GM21515 (cell line): Measurements from ENCODE around the gene SULT2B1.
A peak's percentile ranks its signal among the peaks of the same experiment; 100 is the strongest.

Experiments used
- ATAC-seq: cut with Tn5 transposase; IDR thresholded peaks from one replicate; pipeline ENCODE4 v1.9.1; 2021; ENCODE audit not compliant: unreplicated experiment

SULT2B1 gene

DNA sequence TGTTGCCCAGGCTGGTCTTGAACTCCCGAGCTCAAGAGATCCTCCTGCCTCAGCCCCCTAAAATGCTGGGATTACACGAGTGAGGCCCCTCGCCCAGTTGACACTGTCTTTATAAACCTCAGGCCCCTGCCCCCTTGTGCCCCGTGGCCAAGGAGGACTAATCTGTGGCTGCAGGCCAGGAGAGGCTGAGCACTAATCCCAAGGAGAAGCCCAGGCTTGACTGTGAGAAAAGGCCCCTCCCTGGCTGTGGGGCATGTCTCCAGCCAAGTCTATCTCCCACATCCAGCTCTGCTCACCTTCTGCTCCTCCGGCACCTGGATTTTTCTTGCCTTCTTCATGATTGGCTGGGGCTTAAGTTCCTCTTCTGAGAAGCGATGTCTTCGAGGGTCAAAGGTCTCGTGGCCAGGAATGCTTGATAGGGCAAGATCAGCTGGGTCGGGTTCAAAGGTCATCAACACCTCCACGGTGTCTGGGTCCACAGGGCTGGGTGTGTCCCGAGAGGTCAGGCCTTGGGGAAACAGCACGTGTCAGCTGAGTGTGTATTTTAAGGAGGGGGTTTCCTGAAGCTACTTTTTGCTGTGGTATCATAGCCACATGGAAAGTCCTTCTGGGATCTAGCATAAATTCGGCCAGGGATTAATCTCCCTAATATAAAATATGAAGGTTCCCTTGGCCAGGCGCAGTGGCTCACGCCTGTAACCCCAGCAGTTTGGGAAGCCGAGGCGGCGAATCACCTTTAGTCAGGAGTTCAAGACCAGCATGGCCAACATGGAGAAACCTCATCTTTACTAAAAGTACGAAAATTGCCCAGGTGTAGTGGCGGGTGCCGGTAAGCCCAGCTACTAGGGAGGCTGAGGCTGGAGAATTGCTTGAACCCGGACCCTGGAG, 81.4 kb downstream of the SULT2B1 start:
- ATAC-seq: no peak

GRCh38 chr19:48634036-48634342, 82.0 kb downstream of the SULT2B1 start:
- ATAC-seq: no peak

DNA sequence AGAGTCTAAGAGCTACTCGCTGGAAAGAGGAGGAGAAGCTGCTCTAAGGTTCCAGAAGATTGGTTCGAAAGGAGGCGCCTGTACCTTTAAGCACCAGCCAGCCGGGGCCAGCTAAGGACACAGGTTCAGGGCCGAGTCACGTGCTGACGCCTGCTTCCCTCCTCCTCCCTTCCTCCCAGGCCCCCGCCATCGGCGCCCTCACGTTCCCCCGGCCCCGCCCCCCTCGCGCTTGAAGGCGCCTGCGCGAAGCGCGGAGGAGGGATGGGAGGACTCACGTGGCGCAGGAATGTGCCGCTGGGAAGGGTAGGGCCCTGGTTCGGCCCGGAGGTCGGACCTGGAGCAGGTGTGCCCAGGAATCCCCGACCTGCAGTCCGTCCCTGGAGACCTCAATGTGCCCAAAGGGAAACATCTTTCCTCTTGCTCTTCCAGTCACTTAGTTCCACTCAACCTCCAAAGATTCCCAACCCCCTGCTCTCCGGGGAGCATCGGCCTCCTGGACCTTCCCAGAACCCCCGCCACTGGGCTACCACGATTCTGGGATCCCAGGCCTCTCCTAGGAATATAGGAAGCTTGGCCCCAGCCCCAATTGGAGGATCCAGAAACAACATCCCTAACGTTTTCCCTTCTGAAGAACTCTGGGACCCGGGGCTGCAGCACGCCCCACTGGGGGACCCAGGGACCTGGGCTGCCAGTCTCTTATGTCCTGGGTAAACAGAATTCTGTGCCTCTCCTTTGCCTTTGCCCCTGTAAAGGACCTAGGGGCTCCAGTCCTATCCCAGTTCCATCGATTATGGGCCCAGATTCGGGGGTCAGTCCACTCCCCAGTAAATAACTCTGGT, 82.7 kb downstream of the SULT2B1 start:
- ATAC-seq: peak; percentile 32

DNA sequence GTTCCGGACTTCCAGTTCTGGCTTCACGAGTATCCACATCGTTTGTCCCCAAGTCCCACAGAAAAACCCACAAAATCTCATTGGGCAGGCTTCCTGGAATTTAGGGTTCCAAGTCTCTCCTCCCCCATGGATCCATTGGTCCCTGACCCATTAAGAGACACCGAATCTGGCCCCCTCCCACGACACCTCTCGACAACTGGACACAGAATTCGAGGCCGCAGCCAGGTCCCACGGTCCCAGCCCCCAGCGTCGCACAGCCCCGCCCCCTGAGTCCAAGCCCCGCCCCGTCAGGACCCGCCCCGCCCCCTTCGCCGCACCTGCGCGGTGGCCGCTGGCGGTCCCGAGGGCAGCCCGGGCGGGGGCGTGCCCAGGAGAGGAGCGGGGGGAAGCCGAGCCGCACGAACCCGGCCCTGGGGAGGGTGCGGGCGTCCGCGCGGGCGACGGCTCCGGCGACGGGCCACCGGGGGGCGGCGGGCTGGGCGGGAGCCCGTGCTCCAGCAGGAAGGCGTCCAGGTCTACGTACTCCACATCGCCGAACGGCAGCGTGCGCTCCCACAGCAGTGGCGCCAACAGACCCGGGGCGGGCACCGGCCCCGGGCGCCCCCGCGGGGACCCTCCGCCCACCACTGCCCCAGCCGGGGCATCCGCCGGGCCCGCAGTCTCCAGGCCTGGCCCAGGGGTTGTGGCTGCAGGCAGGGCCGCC, 83.4 kb downstream of the SULT2B1 start:
- no peak for ATAC-seq

- ATAC-seq: no peak
These were observed 84.2 kb downstream of the SULT2B1 start for GRCh38 chr19:48635966-48636858.

DNA sequence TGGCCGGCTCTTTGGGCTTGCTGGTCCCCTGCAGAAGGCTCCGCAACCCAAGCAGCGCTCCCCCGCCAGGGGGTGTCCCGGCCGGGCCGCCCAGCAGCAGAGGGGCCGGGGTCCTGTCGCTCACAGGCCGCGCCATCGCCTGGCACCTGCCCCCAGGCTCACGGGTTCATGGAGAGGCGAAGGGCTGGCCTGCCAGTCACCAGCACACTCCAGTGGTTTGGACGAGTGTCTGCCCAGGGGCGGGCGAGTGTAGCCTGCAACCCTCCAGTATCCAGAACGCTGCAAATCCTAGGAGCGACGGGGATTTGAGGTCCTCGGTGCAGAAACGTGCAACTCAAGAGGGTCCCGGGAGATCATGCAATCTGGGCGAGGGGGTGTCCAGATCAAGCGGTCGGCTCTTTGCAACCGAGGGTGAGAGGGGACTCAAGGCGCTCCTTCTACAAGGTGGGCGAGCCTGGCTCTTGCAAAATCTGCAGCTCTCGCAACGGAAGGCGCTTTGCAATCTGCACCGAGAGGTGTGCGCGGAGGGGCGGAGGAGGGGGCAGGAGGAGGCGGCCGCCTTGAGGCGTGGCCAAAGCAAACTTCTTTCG, 85.0 kb downstream of the SULT2B1 start, which contains the start of gene DBP:
DBP (minus strand) TSS at position 521 of the 590 bp plus-strand sequence; CDS start at position 136, 385 bp downstream.
- ATAC-seq: no peak

DNA sequence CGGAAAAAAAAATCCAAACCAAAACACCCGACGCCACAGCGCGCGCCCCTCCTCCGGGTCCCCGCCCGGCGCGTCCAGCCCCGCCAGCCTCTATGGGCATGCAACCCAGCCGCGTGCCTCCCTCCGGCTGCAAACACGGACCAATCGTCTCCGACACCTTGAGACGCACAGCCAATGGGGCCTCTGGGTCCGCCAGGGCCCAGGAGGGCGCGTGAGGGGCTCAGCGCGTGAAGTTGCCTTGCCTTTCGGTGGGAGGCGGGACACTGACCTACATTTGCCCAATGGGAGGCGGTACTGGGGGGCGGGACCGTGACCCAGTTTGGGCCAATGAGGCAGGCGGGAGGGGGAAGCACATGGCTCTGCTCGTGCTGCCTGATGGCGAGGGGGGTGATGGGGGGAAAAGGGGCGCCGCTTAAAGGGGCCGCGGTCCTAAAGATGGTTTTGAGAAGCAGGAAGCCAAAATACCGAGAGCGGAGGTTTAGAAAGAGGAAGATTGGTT, 85.5 kb downstream of the SULT2B1 start:
- peak; percentile 57 for ATAC-seq

DNA sequence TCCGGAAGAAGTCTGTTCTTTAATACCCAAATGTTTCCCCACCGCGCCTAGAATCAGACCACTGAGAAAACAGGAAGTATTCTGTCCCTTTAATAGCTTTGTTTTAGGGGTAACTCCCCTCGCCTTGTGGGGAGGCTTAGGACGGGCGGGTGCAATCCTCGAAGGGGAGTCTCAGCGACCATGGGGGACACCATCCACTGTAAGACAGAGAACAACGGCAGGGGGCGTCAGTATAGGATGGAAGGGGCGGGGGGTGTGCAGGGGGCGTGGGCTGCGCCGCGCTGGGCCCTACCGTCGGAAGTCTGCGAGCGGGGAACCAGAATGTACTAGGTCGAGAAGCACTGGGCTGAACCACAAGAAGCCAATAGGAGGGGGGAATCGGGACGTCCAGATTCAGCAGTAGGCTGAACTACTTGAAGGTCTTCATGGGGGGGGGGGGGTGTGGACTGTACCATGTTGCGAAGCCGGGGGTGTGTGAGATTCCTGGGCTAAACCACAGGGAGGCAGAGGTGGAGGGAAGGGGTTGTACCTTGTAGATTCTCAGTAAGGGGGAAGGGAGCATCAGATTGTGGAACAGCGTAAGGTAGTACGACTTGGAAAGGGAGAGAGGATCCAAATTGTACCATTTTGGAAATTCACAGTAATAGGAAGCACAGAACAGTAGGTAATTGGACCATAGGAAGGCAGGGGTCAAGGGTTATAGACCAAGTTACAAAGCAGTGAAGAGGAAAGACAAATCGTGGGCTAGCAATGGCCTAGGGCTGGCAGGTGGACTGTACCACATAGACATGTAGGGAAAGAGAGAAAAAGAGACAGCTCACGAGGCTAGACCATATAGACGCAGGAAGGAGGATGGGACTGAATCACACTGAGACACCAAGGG, 86.2 kb downstream of the SULT2B1 start:
- ATAC-seq: peak; percentile 9

DNA sequence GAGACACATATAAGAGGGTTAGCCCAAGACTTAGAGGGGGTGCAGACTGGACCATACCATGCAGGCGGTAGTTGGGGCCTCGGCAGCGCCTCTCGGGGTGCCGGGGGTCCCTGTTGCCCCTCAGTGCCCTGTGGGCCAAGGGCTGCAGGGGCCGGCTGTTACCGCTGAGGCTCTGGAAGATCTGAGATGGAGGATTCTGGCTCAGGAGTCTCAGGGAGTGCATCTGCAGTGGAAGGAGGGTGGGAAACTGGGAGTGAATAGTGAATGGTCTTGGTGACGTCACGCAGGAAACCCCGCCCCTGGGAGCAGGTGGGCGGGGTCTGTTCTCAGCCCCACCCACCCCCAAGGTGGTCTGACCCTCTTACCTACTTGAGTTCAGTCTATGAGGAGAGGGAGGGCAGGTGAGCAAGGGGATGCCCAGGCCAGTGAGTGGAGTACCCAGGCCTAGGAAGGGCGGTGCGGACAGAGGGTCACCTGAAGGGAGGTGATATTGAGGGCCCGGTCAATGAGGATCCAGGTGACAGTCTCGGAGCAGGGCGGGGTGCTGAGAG, 86.9 kb downstream of the SULT2B1 start:
- ATAC-seq: no peak

GRCh38 chr19:48639483-48640375, 87.8 kb downstream of the SULT2B1 start:
- no peak for ATAC-seq

GRCh38 chr19:48641850-48642249, 89.9 kb downstream of the SULT2B1 start:
- no peak for ATAC-seq

DNA sequence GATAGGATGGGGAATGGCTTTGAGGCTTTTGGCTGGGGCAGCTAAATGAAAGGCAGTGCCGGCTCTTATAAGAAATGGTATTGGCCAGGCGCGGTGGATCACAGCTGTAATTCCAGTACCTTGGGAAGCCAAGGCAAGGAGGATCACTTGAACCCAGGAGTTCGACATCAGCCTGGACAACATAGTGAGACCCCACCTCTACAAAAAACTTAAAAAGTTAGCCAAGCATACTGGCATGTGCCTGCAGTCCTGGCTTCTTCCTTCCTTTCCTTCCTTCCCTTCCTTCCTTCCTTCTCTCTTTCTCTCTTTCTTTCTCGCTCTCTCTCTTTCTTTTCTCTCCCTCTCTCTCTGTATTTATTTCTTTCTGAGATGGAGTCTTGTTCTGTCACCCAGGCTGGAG, 90.9 kb downstream of the SULT2B1 start:
- ATAC-seq: no peak

DNA sequence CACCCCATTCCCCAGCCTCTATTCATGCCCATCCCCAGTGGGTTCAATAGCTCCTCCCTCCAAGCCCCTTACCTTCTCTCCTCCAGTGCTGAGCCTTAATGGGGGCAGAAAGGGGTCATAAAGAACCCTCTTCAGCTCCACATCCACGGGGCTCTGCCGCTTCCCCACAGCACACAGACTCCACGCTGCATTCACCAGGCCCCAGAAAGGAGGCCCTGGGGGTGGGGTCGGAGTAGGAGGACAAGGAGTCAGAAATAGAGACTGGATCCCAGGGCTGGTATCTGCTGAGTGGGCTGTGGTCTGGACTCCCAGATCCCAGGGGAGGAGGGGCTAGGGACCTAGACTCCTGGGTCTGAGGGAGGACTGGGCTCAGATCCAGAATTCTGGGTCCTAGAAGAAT, 92.4 kb downstream of the SULT2B1 start:
- ATAC-seq: no peak

GRCh38 chr19:48644839-48645619, 93.1 kb downstream of the SULT2B1 start:
- ATAC-seq: no peak

DNA sequence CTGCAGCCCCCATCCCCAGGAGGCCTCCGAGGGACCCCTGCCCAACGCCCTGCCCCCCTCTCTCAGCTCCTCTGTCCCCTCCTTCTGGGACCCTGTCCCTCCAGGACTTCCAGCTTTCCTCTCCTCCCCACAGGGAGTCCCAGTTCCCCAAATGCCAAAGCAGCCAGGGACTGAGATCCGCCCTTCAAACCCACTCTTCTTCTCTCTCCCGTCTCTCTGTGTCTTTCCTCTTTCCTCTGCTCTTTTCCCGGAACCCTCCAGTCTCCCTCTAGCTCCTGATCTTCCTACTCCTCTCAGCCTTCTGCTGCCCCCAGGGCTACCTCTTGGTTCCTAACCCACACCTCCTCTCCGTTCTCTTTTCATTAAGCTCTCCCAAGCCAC, 93.6 kb downstream of the SULT2B1 start:
- no peak for ATAC-seq

GRCh38 chr19:48646001-48646721, 94.2 kb downstream of the SULT2B1 start, which contains the start of gene CA11:
Gene CA11, minus strand, starts transcription at chr19:48646187. Its CDS starts 555 bp downstream, at chr19:48645632.
- ATAC-seq: peak; percentile 66
